GM19043 (cell line): Measurements from ENCODE around the gene TM7SF2.
"Not testable (repeated sequence)": the region's sequence is repeated elsewhere in the genome, so short reads cannot be mapped to it uniquely, and the experiment has no call there.

ENCODE experiments used
- ATAC-seq: cut with Tn5 transposase; IDR thresholded peaks from one replicate; pipeline ENCODE4 v1.9.1; 2021; ENCODE audit warnings: low read depth; ENCODE audit not compliant: unreplicated experiment

The TM7SF2 gene

DNA sequence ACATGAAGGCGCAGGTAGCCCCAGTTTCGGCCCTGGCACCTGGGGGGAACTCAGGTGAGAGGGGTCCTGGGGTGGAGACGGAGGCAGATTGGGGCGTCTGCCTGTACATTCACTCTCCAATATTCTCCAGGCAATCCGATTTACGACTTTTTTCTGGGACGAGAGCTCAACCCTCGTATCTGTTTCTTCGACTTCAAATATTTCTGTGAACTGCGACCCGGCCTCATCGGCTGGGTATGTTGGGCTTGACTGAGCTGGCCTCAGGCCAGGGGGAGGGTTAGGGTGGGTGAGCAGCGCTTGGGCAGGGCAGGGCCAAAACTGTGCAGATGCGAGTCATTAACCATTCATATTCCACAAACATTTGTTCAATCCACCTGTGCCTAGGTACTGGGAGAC, 1.7 kb downstream of the TM7SF2 start:
- ATAC-seq = no peak

- no peak for ATAC-seq
These were observed 2.2 kb downstream of the TM7SF2 start for GRCh38 chr11:65113839-65114238.

DNA sequence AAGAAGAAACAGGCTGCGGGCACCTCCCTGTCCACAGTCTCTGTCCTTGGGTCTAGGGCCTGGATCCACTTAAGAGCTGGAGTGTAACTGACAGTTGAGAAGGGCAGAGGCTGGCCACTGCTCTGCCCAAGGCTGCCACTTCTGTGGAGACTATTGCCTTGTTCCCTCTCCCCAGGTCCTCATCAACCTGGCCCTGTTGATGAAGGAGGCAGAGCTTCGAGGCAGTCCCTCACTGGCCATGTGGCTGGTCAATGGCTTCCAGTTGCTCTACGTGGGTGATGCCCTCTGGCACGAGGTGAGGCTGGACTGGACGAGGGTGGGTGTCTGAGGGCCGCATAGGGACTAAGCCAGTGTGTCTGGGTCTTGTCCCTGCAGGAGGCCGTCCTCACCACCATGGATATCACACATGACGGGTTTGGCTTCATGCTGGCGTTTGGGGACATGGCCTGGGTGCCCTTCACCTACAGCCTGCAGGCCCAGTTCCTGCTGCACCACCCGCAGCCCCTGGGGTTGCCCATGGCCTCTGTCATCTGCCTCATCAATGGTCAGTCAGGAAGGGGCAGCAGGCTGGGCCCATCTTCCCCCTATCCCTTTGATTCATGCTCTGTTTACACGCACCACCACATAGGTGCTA, 3.0 kb downstream of the TM7SF2 start:
- ATAC-seq = no peak

DNA sequence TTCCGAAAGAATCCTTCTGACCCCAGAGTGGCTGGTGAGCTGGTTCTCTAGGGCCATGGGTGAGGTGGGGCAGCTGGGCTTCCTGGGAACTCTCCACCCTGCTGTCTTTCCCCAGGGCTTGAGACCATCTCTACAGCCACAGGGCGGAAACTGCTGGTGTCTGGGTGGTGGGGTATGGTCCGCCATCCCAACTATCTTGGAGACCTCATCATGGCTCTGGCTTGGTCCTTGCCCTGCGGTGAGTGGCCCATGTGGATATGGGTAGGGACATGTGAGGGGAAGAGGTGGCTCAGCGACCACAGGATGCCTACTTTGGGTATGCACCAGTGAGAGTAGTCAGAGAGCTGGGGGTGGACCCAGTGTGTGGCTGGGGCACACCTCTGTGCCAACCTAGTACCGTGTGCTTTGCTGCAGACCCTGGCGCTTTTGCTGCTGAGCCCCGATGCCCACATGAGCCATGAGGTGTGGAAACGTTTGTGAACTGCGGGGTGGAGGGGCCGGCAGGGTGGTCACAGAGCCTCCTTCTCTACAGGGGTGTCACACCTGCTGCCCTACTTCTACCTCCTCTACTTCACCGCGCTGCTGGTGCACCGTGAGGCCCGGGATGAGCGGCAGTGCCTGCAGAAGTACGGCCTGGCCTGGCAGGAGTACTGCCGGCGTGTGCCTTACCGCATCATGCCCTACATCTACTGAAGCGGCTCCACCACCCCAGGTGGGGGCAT, 3.9 kb downstream of the TM7SF2 start:
- ATAC-seq = no peak

DNA sequence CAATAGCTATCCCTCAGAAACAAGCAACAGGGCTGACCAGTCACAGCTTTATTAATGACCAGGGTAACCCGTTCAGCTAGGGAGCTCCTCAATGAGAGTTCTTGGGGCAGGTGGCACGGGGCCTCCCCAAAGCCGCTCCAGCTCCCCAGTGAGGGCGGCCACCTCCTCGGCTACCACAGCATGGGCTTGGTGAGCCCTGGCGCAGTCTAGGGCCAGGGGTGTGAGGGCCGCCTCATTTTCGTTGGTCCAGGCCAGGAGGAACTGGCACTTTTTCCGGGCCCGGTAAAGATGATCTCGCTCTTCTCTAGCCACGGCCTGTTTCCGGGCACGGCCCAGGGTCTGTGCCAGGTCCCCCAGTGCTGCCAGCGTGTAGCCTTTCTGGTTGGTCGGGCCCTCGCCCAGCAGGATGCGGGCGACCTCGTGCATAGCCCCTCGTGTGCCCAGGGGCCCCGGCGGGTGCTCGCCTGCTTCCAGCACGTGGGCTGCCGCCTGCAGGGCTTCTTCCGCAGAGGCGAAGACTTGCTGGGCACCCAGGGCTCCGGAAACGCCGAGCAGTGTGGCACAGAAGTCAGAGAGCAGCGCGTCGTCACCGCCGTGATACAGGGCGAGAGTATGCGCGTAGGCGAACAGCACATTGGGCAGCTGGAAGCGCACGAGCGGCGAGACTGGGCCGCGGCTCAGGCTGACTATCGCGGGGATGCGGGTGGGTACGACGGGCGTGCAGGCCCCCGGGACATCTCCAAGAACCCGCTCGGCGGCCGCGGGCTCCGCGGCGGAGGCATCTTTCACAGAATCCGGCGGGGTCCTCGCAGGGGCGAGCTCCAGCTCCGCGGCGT, 4.9 kb downstream of the TM7SF2 start:
- ATAC-seq = no peak

DNA sequence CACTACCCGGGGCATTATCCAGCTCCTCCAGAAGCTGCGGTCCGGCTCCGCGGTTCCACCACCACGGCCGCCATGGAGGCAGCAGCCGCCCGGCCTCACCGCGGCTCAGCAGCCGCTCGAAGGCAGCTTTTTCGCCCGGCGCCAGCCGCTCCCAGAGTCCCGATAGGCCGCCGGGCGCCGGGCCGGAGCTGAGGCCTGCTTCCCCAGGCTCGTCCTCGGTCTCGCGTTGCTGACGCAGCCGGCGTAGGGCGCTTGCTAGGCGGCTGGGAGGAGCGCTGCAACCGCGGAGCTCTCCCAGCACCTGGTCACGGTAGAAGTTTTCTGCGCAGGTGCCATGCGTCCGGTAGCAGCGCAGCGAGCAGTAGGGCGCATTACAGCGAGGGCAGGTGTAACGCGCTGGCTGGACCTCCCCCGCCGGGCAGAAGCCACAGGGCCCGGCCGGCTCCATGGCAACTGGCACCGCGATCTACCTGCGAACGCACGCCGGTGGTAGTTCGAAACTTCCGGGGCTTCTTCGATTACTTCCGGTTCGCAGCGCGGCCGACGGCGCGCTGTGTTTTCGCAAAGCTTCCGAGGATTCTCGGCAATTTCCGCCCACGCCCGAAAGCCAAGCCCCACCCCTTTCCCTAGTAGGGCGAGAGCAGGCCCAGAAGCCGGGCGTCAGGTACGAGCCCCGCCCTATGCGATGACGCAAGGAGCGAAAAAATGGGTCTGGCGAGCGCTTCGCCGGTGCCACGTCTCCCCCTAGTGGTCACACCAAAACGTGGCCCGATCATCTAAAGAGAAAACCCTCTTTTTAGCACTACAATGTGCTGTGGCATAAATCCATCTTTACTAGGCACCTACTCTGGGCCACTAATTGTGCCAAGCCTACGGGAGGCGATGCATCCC, 5.8 kb downstream of the TM7SF2 start, which contains the start of gene ZNHIT2:
TSS of gene ZNHIT2 (minus strand) at position 496 of the 891 bp plus-strand sequence. CDS start at position 448, 48 bp downstream.
- ATAC-seq = peak; percentile 62

DNA sequence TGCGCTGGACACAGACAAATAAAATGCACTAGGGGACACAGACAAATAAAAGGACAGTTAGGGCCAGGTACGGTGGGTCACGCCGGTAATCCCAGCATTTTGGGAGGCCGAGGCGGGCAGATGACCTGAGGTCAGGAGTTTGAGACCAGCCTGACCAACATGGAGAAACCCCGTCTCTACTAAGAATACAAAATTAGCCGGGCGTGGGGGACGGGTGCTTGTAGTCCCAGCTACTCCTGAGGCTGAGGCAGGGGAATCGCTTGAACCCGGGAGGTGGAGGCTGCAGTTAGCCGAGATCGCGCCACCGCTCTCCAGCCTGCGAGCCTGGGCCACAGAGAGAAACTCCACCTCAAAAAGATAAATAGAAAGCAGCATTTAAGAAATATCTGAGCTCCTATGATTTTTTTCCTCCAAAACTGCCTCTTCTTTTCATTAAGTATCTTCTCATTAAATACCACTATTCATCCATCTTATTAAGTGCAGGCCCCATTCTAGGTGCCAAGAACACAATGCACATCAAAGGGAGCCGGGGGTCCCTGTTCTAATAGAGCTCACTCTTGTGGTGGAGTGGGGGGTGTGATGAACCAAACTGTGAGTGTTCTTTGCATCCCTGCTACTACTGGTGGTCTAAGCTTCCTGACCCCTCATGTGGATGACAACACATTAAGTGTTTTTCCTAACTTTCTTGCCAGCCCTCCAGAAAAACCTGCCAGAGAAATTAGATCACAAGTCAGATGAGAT, 6.6 kb downstream of the TM7SF2 start:
- no peak for ATAC-seq

DNA sequence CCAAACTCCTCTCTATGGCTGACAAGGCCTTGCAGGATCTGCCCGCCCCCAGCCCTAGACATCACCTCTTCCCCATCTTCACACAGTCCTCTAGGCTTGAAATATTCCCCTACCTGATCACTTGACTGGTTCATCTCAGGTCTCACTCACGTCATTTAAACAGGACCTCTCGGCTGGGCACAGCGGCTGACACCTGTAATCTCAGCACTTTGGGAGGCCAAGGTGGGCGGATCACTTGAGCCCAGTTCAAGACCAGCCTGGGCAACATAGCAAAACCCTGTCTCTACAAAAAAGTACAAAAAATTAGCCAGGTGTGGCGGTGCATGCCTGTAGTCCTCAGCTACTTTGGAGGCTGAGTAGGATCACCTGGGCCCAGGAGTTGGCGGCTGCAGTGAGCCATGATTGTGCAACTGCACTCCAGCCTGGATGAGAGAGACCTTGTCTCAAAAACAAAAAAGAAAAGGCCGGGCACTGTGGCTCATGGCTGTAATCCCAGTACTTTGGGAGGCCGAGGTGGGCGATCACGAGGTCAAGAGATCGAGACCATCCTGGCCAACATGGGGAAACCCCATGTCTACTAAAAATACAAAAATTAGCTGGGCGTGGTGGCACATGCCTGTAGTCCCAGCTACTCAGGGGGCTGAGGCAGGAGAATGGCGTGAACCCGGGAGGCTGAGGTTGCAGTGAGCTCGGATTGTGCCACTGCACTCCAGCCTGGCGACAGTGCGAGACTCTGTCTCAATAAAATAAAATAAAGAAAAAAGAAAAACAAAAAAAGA, 7.4 kb downstream of the TM7SF2 start:
- ATAC-seq = not testable (repeated sequence)

GRCh38 chr11:65119670-65119995, 8.0 kb downstream of the TM7SF2 start:
- ATAC-seq = no peak

- no peak for ATAC-seq
These were observed 9.2 kb downstream of the TM7SF2 start for GRCh38 chr11:65120831-65121230.

DNA sequence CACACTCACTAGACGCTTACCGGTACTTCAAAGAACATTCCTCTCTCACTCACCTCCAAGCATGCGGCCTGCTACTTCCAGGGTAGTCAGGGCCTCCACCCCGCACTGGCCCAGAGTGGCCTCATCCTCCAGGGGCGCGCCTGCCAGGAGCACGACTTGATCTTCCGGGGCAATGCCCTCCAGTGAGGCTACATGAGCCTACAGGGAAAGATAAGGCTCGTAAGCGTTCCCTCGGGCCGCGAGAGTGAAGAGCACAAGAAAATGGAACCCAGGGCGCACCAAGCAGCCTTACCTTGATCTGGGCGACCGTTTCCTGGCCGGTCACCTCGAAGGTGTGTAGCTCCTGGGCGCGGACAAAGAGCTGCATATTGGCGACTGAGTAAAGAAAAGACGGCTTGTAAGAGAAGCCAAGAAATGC, 9.8 kb downstream of the TM7SF2 start:
- no peak for ATAC-seq

- ATAC-seq = peak; percentile 70
These were observed 10.4 kb downstream of the TM7SF2 start, which contains the start of the genes FAU and MRPL49 for GRCh38 chr11:65121865-65122696. Gene FAU (minus strand): TSS chr11:65122134. CDS start chr11:65121813, 321 bp downstream. Gene MRPL49 (plus strand): TSS chr11:65122321. CDS start chr11:65122347, 26 bp downstream.

GRCh38 chr11:65124480-65125196, 13.0 kb downstream of the TM7SF2 start:
- no peak for ATAC-seq

- no peak for ATAC-seq
These were observed 13.8 kb downstream of the TM7SF2 start for GRCh38 chr11:65125197-65126056.

DNA sequence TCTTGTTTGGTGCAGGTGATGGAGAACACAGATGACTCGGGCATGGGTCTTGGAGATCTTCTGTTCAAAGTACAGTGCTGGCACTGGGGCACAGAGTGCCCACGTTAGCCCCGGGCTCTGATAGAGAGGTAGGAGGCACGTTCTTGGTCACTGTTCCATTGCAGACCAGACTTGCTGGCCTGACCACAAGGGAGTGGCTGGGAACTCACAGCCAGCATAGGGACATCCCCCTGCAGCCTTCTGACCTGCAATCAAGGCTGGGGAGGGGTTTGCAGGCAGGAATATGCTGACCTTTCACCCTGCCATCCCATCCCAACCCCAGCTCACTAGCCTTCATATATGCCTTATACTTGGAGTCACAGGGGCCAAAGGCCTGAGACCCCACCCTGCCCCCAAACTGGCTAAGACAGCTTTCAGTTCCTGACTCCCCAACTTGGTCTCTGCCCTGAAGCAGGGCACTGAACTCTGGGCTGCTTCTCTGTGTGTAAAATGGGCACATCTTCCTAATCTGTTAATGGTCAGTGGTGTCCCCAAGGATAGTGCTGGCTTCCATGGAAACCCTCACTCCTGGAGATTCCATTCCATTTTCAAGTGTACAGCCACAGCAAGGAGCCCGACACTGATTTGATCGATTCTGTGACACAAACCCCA, 15.1 kb downstream of the TM7SF2 start:
- no peak for ATAC-seq
